LNCaP clone FGC (cell line): ENCODE data around the gene ZBTB9.

Experiments used
- DNase-seq: peaks from one replicate; pipeline ENCODE4 v3.0.0-alpha.2; 2011; ENCODE audit warnings: low read depth
- H3K4me3 ChIP-seq: 2 replicates; pipeline ENCODE4 v1.5.1; 2011; ENCODE audit warnings: mild to moderate bottlenecking, low read depth, low read length, control low read depth
- TF ChIP-seq, protein P1 (sequence below): IDR thresholded peaks from 2 replicates; pipeline ENCODE4 v1.5.1; 2012; ENCODE audit warnings: mild to moderate bottlenecking; ENCODE audit not compliant: control insufficient read depth, insufficient read depth; ENCODE audit errors: extremely low read depth

Gene ZBTB9

DNA sequence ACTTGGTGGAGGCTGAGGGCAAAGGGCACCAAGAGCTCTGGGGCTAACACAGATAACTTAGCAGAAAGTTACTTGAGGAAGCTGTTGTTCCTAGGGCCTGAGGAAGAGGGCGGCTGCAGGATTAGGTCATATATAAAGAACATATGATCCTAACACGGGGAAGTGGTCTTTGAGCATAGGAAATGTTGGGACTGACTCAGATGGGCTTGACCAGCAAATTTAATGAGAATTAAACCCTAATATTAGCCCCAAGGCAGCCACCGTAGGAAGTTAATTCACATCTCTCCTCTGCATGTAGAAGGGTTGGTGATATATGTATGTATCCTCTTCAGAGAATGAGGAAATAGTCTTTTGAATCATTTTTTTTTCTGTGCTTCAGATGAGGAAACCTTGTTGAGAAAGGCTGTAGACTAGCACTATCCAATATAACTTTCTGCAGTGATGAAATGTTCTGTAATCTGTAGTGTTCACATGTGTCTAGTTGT, 9.2 kb upstream of the ZBTB9 start:
- H3K4me3 ChIP-seq: no peak overlapping the region

DNA sequence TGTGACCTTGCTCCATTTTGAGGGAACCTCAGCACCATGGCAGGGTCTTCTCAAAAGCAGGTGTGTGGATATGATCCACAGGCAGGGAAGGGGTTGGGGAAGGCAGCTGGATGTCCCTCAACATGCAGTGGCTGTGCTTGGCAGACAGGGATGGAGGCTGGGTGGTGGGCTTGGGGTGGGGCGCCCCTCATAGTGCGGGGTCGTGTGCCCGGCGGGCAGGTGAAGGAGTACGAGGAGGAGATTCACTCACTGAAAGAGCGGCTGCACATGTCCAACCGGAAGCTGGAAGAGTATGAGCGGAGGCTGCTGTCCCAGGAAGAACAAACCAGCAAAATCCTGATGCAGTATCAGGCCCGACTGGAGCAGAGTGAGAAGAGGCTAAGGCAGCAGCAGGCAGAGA, 8.0 kb upstream of the ZBTB9 start:
- no peak overlapping the region for H3K4me3 ChIP-seq
- no peak for DNase-seq
- TF ChIP-seq, protein P1, sequence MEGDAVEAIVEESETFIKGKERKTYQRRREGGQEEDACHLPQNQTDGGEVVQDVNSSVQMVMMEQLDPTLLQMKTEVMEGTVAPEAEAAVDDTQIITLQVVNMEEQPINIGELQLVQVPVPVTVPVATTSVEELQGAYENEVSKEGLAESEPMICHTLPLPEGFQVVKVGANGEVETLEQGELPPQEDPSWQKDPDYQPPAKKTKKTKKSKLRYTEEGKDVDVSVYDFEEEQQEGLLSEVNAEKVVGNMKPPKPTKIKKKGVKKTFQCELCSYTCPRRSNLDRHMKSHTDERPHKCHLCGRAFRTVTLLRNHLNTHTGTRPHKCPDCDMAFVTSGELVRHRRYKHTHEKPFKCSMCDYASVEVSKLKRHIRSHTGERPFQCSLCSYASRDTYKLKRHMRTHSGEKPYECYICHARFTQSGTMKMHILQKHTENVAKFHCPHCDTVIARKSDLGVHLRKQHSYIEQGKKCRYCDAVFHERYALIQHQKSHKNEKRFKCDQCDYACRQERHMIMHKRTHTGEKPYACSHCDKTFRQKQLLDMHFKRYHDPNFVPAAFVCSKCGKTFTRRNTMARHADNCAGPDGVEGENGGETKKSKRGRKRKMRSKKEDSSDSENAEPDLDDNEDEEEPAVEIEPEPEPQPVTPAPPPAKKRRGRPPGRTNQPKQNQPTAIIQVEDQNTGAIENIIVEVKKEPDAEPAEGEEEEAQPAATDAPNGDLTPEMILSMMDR: no peak

More for the DNA sequence above, 9.2 kb upstream of the ZBTB9 start:
- TF ChIP-seq, protein P1: no peak
- DNase-seq: no peak

DNA sequence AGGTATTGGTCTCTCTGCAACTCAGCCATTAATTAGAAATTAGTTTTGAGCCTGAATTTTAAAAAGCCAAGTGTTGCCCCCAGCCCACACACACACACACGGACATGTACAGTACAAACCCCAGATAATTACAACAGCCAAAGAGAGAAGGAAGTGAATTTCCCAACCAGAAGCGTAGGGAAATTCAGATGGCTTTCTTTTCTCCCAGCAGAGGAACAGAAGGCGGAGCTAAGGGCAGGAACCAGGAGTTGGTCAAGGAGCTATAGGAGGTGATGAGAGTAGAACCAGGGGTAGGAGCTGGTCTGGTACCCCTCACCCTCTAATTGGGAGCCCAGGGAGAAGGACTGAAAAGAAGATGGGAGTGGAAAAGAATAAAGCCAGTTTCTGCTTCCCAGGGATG, 3.9 kb upstream of the ZBTB9 start:
- H3K4me3 ChIP-seq: no peak overlapping the region
- TF ChIP-seq, protein P1: no peak
- no peak for DNase-seq

DNA sequence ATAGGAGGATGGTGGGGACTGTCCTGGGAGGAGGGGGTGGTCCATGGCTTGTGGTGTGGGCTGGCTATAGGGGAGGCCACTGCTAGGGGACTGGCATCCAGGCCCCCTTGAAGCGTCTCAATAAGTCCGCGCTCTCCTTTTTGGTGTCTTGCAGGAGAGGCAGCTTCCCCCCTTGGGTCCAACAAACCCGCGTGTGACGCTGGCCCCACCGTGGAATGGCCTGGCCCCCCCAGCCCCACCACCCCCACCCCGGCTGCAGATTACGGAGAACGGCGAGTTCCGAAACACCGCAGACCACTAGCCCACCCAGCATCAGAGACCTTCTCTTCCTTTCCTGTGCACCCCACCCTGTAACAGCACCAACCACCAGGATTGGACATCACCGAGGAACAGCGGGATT, 2.8 kb upstream of the ZBTB9 start:
- TF ChIP-seq, protein P1: no peak
- H3K4me3 ChIP-seq: no peak overlapping the region
- no peak for DNase-seq

DNA sequence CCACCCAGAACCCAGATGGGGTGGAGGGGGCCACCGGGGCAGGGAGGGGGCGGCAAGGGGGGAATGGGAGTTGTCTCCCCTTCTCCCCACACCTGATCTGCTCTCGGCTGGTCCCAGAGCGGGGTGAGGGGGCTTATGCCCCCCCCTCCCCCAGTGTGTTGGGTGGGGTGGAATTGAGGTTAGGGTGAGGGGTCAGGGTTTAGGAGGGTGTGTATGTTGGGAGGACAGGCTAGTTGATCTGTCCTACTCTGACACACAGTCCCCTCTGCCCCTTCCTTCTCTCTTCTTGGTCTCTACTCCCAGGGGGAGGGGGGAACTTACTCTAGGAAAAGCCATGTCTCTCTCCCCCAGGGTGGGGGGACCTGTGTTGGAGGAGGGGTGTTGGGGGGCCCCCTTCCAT, 1.9 kb upstream of the ZBTB9 start:
- no peak overlapping the region for H3K4me3 ChIP-seq
- TF ChIP-seq, protein P1: no peak
- no peak for DNase-seq

DNA sequence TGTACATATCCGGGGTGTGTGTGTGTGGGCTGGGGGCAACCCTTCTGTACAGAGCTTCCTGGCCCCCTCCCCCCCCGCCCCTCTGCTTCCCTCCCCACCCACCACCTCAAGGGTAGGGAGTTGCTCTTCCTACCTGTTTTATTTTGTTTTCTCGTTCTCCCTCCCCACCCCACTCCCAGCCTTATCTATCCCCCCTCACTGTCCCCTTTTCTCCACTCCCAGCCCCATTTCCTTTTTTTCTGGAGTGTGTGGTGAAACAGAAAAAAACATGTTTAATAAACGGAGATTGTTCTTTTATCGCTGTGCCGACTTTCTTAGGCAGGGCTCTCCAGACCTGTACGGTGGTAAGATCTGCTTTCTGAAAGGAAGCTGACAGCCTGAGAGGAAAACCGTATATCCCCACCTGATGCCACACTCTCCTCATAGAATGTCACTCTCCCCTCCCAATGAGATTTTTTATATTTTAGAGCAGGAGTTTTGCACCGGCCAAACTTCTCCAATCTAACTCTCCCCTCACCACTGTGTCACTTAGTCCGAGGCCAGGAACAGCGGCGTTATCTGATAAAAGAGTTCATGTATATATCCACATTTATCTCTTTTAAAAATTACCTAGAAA, 875 bp upstream of the ZBTB9 start:
- no peak for DNase-seq
- H3K4me3 ChIP-seq: peak overlapping the region; percentile 99
- TF ChIP-seq, protein P1: no peak

DNA sequence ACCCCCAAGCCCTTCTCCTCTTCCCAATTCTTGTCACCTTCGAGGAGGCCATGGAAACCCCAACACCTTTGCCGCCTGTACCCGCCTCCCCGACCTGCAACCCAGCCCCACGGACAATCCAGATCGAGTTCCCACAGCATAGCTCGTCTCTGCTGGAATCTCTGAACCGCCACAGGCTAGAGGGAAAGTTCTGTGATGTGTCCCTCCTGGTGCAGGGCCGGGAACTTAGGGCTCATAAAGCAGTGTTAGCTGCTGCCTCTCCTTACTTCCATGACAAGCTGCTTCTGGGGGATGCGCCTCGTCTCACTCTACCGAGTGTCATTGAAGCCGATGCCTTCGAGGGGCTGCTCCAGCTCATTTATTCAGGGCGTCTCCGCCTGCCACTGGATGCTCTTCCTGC, 675 bp downstream of the ZBTB9 start:
- no peak for DNase-seq
- TF ChIP-seq, protein P1: no peak

More for the DNA sequence above, 675 bp downstream of the ZBTB9 start:
- peak overlapping the region; percentile 99 for H3K4me3 ChIP-seq
